ENCODE data around the gene MEIKIN.

The MEIKIN gene

DNA sequence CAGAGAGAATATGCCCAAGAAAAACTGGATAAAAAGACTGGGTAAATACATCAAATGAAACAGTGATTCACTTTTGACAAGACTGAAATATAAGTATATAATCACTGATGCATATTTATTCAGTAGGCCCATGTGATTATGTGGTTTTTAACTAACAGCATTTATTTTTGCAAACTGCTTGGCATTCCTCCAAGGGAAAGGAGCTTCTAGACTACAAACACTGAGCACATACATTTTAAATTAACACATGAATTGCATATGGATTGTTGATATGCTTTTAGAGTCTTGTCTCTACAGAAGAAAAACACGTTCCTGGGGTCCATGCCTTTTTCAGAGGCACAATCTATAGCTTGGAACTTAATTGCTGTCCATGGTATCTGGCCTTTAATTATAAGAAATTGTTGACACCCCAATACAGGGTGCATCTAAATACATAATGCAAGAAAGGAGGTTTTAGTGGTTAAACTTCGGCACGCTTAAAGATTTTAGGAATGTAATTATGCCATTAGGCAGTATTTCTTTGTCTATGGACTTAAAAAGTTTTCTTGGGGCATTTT lies 6.9 kb upstream of the MEIKIN start:
- TF ChIP-seq, protein P1, sequence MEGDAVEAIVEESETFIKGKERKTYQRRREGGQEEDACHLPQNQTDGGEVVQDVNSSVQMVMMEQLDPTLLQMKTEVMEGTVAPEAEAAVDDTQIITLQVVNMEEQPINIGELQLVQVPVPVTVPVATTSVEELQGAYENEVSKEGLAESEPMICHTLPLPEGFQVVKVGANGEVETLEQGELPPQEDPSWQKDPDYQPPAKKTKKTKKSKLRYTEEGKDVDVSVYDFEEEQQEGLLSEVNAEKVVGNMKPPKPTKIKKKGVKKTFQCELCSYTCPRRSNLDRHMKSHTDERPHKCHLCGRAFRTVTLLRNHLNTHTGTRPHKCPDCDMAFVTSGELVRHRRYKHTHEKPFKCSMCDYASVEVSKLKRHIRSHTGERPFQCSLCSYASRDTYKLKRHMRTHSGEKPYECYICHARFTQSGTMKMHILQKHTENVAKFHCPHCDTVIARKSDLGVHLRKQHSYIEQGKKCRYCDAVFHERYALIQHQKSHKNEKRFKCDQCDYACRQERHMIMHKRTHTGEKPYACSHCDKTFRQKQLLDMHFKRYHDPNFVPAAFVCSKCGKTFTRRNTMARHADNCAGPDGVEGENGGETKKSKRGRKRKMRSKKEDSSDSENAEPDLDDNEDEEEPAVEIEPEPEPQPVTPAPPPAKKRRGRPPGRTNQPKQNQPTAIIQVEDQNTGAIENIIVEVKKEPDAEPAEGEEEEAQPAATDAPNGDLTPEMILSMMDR (IDR thresholded peaks at IDR 0.05), result no peak

DNA sequence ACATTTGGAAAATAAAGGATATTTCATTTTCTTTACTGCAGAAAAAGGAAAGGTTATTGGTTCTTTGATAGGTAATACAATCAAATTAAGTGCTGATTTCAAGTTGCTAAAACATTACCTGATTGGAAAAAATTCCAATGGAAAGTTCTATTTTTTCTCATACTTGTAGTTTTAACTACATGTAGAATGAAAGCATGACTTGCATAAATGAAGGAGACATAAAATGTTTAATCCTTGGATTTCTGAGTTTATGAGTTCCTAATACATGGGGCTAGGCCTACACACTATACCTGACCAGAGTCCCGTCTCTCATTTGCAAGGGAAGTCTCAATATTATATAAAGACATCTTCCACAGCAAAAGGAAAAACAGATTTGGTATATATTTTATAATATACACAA lies 5.2 kb upstream of the MEIKIN start:
- TF ChIP-seq, protein P1 (IDR thresholded peaks at IDR 0.05), result no peak

DNA sequence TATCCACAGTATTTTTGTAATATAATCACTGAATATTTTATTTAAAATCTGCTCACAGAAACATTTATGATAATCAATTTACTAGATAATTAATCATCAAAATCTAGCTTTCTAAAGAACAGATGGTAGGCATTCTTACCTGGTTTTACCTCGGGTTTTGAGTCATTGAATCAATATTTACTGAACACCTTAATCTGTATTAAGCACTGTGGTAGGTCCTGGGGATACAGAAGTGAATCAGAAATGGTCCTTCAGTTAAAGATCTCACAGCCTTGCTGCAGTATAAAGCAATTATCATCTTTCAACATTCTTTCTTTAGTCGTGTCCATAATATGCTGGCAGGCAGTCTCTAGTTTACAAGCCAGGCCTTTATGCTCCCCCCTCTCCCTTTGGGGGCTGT lies 2.0 kb upstream of the MEIKIN start:
- TF ChIP-seq, protein P1 (IDR thresholded peaks at IDR 0.05), result no peak

DNA sequence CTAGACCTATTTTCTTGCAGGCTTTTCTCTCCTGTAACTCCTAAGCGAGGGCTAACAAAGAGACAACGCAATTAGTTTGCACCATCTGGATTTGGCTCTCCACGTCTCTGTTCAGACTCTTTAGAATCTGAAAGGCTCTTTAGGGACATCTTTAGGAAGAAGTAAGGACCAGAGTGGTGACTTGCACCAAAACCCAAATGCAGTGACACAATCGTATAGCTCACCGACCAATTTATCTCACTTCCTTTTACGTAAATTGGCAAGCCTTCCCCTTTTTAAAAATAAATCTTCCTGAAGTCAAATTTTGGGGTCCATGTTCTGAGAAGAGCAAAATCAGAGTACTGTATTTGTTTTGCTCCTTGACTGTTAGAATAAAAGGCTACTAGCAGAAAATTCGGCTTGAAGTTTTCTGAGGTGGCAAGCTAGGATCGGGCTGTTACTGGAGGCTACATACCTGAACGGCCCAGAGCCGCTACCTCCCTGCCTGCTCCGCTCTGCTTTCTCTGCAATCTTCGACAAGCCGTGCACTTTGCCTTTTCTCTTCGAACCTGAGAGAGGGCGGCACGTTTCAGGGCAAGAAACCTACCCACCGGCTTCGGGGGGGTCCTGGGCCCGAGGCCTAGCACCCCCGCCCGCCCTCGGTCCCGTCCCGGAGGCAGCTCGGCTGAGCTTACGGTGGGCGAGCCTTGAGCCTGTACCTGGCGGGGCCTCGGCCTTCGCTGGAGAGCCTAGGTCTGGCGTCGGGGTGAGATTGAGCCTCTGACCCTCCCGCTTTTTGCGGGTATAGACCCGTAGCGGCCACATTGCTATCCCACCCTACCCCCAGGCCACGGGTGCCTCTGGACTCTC lies 537 bp downstream of the MEIKIN start:
- TF ChIP-seq, protein P1 (IDR thresholded peaks at IDR 0.05), result no peak

DNA sequence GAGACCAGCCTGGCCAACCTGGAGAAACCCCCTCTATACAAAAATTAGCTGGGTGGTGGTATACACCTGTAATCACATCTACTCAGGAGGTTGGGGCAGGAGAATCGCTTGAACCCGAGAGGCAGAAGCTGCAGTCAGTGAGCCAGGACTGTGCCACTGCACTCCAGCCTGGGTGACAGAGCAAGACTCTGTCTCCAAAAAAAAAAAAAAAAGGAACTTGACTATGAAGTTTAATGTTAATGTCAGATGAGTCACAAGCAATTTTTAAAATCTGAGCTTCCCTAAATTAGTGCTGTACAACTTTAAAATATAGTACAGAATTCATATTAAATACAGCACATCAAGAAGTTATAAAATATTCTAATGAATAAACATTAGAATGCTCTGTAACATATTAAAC lies 1.5 kb downstream of the MEIKIN start:
- TF ChIP-seq, protein P1 (IDR thresholded peaks at IDR 0.05), result no peak

DNA sequence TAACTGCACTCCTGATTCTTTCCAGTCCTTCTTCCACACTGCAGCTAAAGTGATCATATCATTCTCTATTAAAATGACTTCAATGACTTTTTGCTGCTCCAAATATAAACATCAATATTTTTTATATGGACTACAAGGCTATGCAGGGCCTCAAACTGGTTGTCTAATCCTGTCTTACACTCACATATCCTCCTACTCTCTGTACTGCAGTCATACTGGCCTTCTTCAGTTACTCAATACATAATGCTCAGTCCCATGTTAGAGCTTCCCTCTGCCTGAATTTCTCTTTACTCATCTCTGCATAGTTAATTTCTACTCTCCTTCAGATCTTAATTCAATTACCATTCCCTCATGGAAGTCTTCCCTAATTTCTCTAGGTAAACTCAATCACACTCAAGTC lies 3.4 kb downstream of the MEIKIN start:
- TF ChIP-seq, protein P1 (IDR thresholded peaks at IDR 0.05), result no peak

DNA sequence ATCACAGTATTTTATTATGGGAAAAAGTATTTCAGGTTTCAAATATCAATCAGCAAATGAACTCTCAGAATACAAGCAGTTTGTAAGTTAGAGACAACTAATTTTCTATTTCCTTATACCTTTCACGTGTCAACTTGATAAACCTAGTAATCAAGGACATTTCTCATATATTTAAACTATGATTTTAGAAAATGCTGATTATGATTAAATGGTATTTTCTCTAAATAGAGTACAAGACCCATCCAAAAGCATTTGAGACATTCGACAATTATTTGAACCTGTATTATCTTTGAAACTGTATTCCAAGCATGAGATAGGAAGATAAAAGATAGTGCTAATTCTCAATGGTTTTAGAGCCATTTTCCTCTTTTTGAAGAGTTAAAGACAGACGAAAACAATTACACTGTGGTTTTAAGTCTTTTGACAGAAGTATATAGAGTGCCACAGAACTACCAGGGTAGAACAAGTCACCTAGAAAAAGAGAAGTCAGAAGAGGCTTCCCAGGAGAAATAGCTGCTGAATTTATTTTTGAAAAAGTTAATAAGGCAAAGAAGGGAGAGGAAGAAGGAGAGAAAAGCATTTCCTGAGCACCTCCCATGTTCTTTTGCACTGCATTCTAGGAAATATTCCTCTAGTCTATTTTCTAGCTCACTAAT lies 5.6 kb downstream of the MEIKIN start:
- TF ChIP-seq, protein P1 (IDR thresholded peaks at IDR 0.05), result no peak
